ENCODE measurements around the gene TUBB.
A peak's percentile ranks its signal among the peaks of the same experiment; 100 is the strongest.
"Not testable (repeated sequence)": the region's sequence is repeated elsewhere in the genome, so short reads cannot be mapped to it uniquely, and the experiment has no call there.

Gene TUBB

DNA sequence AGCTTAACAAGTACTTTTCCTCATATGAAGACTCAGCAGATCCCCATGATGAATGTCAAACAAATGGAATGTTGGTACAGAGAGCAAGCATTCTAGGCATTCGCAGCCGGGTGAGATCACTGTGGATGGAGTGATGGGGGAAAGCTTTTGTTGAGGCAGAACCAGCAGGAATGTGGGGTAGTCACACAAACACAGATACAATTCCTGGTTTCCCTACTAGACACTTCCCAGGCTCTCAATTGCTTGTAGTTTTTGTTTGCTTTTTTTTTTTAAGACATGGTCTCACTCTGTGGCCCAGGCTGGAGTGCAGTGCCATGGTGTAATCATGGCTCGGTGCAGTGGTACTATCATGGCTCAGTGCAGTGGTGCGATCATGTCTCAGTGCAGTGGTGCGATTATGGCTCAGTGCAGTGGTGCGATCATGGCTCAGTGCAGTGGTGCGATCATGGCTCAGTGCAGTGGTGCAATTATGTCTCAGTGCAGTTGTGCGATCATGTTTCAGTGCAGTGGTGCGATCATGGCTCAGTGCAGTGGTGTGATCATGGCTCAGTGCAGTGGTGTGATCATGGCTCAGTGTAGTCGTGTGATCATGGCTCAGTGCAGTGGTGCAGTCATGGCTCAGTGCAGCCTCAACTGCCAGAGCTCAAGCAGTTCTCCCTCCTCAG lies 39.6 kb downstream of the TUBB start:
- no peak for DNase-seq (ENCODE audit: low read depth, low spot score)

DNA sequence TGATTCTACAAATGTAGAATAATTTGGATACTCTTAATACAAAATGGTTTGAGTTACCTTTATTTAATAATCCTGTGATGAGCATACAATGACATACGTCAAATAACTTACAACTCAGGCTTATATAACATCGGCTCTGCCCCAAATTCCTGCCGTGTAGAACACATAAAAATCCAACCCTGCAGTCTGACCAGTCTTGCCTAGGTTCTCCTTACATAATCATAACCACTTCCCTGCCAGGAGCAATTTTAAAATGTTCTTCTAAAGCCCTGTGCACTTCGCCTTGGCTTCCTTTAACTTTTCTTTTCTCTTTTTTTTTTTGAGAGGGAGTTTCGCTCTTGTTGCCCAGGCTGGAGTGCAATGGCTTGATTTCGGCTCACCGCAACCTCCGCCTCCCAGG lies 40.4 kb downstream of the TUBB start:
- no peak for DNase-seq (ENCODE audit: low read depth, low spot score)

DNA sequence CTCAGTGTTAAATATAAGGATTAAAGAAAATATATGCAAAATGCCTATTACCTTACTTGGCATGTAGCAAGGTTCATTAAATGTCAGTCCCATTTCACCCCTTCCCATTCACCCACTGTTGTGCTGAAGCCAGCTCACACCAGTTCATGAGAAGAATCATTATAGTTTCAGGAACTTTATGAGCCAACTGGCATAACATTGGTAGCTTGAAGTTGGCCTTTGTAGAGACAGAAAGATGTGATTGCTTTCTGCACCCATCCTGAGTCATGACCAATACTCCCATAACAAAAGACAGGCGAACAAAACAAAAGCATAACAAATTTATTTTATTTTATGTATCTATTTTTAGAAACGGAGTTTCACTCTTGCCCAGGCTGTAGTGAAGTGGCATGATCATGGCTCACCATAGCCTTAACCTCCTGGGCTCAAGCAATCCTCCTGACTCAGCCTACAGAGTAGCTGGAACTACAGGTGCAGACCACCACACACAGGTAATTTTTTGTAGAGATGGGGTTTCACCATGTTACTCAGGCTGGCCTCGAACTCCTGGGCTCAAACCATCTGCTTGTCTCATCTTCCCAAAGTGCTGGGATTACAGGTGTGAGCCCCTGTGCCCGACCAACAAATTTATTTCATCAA lies 41.8 kb downstream of the TUBB start:
- no peak for DNase-seq (ENCODE audit: low read depth, low spot score)

DNA sequence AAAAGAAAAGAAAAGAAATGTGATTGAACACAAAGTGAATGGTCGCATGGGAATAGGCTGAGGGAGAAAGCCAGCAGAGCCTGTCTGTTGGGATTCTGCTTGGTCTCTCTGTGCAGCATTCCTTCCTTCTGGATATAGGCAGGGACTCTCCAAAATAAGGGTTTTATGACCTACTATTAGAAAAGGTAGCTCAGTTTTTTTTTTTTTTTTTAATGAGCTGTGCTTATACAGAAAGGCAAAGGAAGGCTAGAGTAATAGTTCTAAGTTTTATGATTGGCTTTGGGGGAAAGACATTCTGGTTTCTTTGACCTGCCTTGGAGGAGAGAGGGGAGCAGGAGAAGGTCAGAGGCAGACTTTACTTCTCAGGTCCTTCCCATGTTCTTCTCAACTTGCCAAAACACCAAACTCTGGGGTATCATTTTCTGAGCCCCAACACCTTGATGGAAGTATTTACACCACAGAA lies 43.0 kb downstream of the TUBB start:
- no peak for DNase-seq (ENCODE audit: low read depth, low spot score)

DNA sequence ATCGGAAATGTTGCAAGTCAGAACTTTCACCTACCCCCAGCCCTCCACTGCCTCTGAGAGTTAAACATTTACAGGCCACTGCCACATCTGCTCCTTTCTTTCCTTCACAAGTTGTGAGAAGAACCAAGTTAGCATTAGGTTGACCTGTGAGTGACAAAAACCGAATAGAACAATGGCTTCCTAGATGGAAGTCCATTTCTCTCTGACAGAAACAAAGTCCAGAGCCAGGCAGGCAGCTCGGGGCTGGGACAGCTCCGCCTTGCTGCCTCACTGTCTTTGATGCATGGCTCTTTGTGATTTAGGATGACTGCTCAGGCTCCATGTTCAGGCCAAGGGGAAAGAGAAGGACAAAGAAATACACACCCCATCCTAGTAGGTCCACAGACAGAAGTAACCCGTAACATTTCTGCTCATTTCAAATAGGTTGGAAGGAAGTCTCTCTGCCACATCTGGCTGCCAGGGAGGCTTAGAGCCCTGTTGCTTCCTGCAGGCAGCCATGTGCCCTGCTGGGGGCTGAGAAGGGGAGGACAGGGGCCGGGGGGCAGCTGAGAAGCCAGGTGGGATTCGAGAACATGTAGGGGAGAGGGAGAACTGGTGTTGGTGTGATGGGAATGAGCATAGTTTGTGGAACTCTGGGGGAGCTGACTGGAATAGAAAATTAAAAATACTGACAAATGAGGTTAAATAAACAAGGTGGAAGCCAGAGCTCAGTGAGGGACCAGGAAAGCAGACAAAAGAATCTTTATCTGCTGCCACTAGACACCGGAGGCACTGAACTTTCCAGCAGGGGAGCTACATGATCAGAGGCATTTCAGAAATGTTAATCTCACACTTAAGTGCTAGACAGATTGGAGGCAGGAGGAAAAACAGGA lies 43.7 kb downstream of the TUBB start:
- no peak for DNase-seq (ENCODE audit: low read depth, low spot score)

DNA sequence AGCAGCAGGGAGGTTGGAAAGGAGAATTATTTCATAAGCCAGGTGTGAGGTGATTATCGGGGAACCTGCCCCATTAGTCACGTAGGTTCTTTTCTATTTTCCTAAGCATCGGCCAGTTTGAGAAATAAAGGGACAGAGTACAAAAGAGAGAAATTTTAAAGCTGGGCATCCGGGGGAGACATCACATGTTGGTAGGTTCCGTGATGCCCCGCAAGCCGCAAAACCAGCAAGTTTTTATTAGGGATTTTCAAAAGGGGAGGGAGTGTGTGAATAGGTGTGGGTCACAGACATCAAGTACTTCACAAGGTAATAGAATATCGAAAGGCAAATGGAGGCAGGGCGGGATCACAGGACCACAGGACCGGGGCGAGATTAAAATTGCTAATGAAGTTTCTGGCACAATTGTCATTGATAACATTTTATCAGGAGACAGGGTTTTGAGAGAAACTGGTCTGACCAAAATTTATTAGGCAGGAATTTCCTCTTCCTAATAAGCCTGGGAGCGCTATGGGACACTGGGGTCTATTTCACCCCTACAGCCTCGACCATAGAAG lies 44.4 kb downstream of the TUBB start:
- DNase-seq (ENCODE audit: low read depth, low spot score) = not testable (repeated sequence)

DNA sequence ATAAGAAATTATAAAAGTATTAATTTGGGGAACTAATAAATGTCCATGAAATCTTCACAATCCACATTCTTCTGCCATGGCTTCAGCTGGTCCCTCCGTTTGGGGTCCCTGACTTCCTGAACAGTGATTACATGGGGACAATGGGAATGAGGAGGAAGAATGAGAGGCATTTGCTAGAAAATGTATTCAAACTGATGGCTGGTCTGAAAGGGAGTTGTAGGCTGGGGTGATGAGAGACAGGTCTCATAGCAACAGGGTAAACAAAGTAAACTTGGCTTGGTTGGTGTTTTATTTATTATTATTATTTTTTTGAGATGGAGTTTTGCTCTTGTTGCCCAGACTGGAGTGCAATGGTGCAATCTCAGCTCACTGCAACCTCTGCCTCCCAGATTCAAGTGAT lies 45.3 kb downstream of the TUBB start:
- DNase-seq (ENCODE audit: low read depth, low spot score) = not testable (repeated sequence)

DNA sequence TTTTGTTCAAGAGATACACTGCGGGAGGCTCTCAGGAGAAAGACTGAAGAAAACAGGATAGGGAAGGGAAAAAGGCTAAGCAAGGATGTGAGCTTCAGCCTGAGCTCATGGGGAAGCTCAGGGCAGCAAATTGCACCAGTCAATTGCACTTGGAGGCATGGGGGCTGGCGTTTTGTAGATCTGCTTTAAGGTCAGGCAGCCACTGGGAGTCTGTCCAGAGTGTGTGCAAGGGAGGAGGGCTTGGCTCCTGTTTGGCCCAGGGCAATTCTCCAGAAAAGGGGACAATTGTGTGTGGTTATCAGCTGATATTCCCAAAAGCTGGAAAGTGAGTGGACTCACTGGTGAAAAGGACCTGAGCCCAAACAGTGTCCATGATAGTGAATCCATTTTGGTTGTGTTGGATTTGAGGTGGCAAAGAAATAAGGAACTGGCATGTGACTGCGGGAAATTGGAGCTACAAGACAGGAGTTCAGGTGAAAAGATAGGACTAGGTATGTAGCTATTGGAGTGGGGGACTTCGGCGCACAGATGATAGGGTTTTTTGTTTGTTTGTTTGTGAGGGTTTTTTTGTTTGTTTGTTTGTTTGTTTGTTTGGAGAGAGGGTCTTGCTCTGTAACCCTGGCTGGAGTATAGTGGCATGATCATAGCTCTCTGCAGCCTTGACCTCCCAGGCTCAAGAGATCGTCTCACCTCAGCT lies 46.5 kb downstream of the TUBB start:
- no peak for DNase-seq (ENCODE audit: low read depth, low spot score)

DNA sequence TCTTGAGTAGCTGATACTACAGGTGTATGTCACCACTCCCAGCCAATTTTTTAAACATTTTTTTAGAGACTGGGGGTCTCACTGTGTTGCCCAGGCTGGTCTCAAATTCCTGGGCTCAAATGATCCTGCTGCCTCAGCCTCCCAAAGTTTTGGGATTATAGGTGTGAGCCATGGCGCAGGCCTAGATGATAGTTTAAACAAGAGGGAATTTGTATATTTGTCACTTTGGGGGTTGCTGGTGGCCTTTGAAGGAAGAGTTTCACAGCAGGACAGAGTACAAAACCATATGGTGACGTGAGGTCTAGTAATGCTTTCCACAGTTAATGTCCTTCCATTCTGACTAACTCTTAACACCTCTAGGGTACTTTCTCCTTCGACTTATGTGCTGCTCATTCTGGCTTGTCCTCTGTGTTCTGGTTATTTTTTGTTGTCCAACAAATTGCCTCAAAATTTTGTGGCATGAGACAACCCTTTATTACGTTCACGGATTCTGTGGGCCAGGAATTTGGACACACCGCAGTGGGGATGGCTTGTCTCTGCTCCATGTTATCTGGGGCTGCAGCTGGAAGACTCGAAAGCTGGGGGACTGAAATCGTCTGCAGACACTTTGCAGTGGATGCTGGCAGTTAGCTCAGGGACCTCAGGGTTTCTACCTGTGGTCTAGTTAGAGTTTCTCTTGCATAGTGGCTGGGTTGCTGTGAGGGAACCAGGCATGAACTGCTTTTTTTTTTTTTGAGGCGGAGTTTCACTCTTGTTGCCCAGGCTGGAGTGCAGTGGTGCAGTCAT lies 47.2 kb downstream of the TUBB start:
- DNase-seq (ENCODE audit: low read depth, low spot score) = no peak

DNA sequence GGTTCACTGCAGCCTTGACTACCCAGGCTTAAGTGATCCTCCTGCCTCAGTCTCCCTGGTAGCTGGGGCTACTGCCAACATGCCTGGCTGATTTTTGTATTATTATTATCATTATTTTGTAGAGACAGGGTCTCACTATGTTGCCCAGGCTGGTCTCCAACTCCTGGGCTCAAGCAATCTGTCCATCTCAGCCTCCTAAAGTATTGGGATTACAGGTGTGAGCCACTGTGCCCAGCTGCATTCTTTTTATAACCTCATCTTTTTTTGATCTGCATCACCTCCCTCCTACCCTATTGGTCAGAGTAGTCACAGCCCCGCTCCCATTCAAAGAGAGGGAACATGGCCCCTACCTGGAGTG lies 47.8 kb downstream of the TUBB start:
- DNase-seq (ENCODE audit: low read depth, low spot score) = no peak

DNA sequence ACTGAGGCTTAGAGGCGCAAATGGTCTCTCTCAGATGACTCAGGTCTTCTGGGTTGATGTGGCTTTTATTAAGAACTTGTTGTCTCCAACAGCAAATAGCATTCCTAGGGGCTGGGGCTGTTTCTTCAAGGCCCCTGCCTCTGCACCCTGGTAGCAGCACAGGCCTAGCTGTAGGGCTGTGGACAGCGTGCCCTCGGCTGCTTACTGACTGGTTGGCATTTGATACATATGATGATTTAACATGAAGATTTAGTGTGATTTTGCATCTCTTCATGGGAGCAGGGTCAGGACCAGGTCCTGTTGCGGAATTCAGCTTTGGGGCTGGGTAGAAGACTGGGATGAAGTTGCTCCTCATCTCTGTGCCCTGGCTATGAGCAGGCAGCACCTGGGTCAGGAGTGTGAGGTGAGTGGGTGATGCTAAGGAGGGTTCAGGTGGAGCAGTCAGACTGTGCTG lies 48.5 kb downstream of the TUBB start:
- DNase-seq (ENCODE audit: low read depth, low spot score) = no peak

DNA sequence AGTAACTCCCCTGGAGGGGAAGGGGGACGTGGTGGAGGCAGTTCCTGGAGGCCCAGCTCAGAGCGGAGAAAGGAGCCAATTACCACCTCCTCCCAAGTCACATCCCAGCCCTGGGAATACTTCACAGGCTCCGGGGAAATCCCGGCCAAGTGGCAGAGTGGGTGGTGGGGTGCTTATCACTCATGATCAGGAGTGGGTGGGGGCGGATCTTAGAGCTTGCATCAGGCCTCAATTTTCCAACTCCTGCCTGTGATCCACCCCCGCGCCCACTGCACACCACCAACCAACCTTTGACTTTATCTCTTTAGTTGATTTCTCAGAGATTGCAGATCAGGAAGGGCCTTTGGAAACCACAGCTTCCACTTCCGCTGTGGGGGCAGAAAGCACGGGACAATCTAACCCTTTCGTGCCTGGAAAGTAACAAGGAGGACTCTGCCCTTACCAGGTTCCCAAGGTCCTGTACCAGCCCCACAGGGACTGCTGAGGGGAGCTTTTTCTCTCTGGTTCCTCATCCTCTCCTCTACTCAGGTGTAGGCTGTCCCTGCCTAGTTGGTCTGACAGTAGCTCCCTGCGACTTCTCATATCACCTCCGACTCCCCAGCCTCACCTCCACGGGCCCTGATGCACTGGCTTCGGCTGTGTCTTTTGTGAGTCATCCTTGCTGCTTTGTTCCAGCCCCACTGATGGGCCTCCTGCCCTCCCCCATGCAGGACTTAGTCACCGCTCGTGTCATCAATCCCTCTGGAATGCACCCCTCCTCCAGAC lies 49.1 kb downstream of the TUBB start:
- peak; percentile 58 for DNase-seq (ENCODE audit: low read depth, low spot score)

DNA sequence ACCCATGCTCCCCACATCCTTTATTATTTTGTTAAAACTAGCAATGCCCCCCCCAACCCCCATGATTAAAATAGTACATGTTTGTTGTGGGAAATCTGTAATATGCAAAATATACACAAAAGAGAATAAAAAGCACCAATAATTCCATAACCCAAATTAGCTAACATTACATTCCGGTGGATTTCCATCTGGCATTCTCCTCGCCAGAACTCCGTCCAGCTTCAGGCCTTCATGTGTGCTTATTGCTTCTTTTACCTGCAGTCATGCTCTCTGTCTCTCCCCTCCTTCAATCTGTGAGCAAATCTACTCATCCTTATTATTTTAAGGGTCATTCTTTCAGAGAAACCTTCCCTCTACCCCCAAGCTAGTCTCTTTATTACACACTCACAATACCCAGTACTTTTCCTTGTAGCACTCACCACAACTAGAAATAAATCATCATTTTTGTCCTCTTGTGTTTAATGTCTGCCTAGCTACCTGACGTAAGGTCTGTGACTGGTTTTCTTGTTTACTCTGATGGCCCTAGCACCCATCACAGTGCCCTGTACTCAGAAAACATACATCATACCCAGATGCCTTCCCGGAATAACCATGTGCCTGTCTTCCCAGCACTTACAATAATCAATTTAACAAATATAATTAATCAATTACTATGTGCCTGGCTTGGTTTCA lies 49.8 kb downstream of the TUBB start:
- no peak for DNase-seq (ENCODE audit: low read depth, low spot score)

DNA sequence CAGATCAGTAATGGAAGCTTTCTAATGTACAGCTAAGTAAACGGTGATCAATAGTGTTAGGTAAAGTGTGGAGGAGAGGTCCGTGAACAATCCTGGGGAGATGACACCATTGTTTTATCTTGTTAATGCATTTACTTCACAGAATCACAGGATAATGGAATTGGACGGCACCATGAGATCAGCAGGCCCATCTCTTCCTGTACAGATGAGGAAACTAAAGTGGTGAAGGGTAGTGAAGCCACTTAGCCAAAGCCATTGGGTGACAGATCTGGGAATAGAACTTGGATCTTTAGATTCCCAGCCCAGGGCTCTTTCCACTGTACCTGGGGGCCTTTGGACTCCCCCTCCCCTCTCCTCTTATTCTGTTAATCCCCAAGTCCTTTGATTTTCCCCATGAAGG lies 50.4 kb downstream of the TUBB start:
- no peak for DNase-seq (ENCODE audit: low read depth, low spot score)

DNA sequence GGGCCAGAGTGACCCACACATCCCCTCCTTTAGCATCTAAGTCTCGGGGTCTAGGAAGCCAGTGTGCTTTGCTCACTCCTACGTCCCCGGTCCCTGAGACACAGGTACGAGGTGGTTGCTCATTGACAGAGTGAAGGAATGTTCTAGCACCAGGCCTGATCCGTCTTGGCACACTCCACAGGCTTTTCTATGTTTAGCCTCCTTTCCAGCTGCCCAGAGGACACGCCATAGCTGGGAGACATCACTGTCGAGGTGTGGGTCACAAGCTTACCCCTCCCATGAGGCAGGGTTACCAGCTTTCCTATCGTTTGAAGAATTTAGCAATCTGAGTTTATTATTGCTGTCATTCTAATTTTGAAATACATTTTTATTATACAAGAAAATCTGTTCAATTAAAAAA lies 54.5 kb downstream of the TUBB start:
- DNase-seq (ENCODE audit: low read depth, low spot score) = no peak

Measured in activated naive CD8-positive, alpha-beta T cell treated with anti-CD3 and anti-CD28 coated beads, Interleukin-2, amount 50 U/mL, for 16 hours (primary cell).